22Rv1 (cell line): ENCODE measurements around the gene NFKB1.
"Not testable (repeated sequence)": the region's sequence is repeated elsewhere in the genome, so short reads cannot be mapped to it uniquely, and the experiment has no call there.

Experiments
- H3K27ac ChIP-seq: fragments of 450-650 bp; 2 replicates; pipeline ENCODE4 v1.5.1; 2017
- CTCF ChIP-seq: fragments of 450-650 bp; IDR thresholded peaks from 2 replicates; pipeline ENCODE4 v1.5.1; 2017; ENCODE audit warnings: mild to moderate bottlenecking
- ZFX ChIP-seq: fragments of 450-650 bp; IDR thresholded peaks from 2 replicates; pipeline ENCODE4 v1.6.1; 2017; ENCODE audit warnings: antibody characterized with exemption, borderline replicate concordance

Gene NFKB1

DNA sequence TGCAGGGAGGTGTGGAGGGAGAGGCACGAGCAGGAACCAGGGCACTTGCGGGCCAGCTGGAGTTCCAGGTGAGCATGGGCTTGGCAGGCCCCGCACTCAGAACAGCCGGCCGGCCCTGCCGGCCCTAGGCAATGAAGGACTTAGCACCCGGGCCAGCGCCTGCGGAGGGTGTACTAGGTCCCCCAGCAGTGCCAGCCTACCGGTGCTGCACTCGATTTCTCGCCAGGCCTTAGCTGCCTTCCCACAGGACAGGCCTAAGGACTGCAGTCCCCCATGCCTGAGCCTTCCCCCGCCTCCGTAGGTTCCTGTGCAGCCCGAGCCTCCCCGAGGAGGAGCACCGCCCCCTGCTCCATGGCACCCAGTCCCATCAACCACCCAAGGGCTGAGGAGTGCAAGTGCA is 18.0 kb upstream of the NFKB1 start:
- H3K27ac ChIP-seq = no peak overlapping the region
- no peak for TF ChIP-seq CTCF
- no peak for TF ChIP-seq ZFX

DNA sequence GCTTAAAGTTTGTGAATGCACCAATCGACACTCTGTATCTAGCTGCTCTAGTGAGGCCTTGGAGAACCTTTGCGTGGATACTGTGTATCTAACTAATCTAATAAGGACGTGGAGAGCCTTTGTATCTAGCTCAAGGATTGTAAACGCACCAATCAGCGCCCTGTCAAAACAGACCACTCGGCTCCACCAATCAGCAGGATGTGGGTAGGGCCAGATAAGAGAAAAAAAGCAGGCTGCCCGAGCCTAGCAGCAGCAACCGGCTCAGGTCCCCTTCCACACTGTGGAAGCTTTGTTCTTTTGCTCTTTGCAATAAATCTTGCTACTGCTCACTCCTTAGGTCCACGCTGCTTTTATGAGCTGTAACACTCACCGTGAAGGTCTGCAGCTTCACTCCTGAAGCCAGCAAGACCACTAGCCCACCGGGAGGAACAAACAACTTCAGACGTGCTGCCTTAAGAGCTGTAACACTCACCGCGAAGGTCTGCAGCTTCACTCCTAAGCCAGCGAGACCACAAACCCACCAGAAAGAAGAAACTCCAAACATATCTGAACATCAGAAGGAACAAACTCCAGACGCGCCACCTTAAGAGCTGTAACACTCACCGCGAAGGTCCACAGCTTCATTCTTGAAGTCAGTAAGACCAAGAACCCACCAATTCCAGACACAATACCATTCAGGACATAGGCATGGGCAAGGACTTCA is 17.0 kb upstream of the NFKB1 start:
- H3K27ac ChIP-seq = not testable (repeated sequence)

DNA sequence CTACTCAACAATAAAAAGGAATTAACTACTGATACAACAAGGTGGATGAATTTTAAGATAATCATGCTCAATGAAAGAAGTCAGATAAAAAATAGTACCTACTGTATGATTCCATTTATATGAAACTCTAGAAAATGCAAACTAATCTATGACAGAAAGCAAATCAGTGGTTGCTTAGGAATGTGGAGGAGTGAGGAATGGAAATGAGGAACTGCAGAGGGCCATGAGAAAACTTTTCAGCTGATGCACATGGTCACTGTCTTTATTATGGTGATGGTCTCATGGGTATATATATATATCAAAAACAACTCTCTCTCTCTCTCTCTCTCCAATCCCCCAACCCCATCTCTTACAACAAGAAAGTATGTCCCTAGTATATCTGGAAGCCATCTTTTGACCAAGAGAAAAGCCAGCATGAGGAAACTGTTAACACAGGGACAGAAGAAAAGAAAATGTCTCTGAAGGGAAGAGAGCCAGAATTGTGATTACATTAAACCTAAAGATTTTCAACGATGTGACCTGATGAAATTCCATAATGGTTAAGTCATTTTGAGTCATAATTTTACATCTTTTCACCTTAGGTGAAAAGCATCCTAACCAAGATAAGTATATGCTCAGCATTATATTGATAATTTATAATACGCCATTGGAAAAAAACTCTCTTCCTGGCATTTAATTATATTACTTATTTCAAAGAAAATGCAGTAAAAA is 8.5 kb upstream of the NFKB1 start:
- no peak overlapping the region for H3K27ac ChIP-seq
- TF ChIP-seq CTCF (no peak), ZFX (no peak)

DNA sequence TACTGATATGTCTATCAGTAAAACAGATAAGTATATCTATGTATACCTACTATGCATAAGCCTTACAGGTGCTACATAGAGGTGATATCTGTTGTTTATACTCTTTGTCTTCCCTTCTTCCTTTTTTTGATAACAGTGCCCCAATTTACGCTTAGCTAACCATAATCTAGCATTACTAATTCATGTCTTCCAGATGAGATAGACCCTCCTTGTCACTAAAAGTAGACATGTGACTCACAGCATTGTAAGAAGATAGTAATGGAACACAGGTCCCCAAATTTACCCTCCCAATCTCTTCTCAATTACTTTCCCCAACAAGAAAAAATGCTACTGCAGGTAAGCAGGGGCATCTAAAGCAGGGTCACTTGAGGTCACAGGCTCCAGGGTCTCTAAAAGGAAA is 7.9 kb upstream of the NFKB1 start:
- TF ChIP-seq CTCF (no peak), ZFX (no peak)
- no peak overlapping the region for H3K27ac ChIP-seq

- no peak overlapping the region for H3K27ac ChIP-seq
- TF ChIP-seq CTCF (no peak), ZFX (no peak)
Measured at GRCh38 chr4:102493794-102494193, 7.4 kb upstream of the NFKB1 start.

DNA sequence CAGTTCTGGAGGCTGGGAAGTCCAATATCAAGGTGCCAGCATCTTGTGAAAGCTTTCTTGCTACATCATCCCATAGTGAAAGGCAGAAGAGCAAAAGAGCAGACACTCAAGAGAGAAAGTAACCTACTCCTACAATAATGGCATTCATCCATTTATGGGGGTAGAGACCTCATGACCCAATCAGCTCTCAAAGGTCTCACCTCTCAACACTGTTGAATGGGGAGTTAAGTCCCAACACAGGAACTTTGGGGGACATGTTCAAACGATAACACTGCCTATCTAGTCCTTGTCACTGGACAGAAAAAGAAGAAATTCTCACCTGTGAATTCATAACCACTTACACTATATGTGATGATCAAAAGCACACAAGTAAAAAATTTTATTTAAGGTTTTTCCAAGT is 6.6 kb upstream of the NFKB1 start:
- no peak overlapping the region for H3K27ac ChIP-seq
- TF ChIP-seq ZFX = no peak

GRCh38 chr4:102497986-102498385 is 3.2 kb upstream of the NFKB1 start:
- H3K27ac ChIP-seq = no peak overlapping the region

GRCh38 chr4:102500352-102500695 is 835 bp upstream of the NFKB1 start:
- TF ChIP-seq CTCF (no peak), ZFX (no peak)
- peak overlapping the region; percentile 96 for H3K27ac ChIP-seq

More at GRCh38 chr4:102497986-102498385, 3.2 kb upstream of the NFKB1 start:
- TF ChIP-seq ZFX (no peak), CTCF (no peak)
